HG03575 (cell line): ENCODE measurements around the gene RBKS.
"Not testable (repeated sequence)": the region's sequence is repeated elsewhere in the genome, so short reads cannot be mapped to it uniquely, and the experiment has no call there.

Source experiments
- ATAC-seq: cut with Tn5 transposase; IDR thresholded peaks from one replicate; pipeline ENCODE4 v1.9.1; 2021; ENCODE audit not compliant: unreplicated experiment, insufficient number of reproducible peaks, low FRiP score; ENCODE audit errors: extremely low read depth

Gene RBKS

GRCh38 chr2:27909901-27910300 lies 19.7 kb upstream of the RBKS start:
- ATAC-seq: no peak

GRCh38 chr2:27907547-27907946 lies 17.4 kb upstream of the RBKS start:
- no peak for ATAC-seq

- ATAC-seq: no peak
These were observed 15.9 kb upstream of the RBKS start for GRCh38 chr2:27906074-27906473.

- ATAC-seq: no peak
These were observed 14.1 kb upstream of the RBKS start for GRCh38 chr2:27904405-27904665.

GRCh38 chr2:27903649-27904404 lies 13.6 kb upstream of the RBKS start:
- ATAC-seq: no peak

- ATAC-seq: no peak
These were observed 12.8 kb upstream of the RBKS start for GRCh38 chr2:27903018-27903417.

- no peak for ATAC-seq
These were observed 11.9 kb upstream of the RBKS start for GRCh38 chr2:27902098-27902497.

- ATAC-seq: no peak
These were observed 11.0 kb upstream of the RBKS start for GRCh38 chr2:27901234-27901633.

GRCh38 chr2:27897717-27898116 lies 7.5 kb upstream of the RBKS start:
- ATAC-seq: no peak

GRCh38 chr2:27893006-27893405 lies 2.8 kb upstream of the RBKS start:
- no peak for ATAC-seq

GRCh38 chr2:27891673-27892105 lies 1.5 kb upstream of the RBKS start:
- no peak for ATAC-seq

GRCh38 chr2:27890924-27891672 lies 911 bp upstream of the RBKS start:
- no peak for ATAC-seq

GRCh38 chr2:27889774-27890145 lies 427 bp downstream of the RBKS start:
- no peak for ATAC-seq

GRCh38 chr2:27888790-27889189 lies 1.4 kb downstream of the RBKS start:
- ATAC-seq: no peak

- no peak for ATAC-seq
These were observed 2.4 kb downstream of the RBKS start for GRCh38 chr2:27887830-27888229.

- ATAC-seq: no peak
These were observed 3.1 kb downstream of the RBKS start for GRCh38 chr2:27887111-27887510.

GRCh38 chr2:27886322-27886721 lies 3.9 kb downstream of the RBKS start:
- ATAC-seq: no peak

GRCh38 chr2:27885661-27886060 lies 4.5 kb downstream of the RBKS start:
- ATAC-seq: no peak

GRCh38 chr2:27885234-27885633 lies 5.0 kb downstream of the RBKS start:
- no peak for ATAC-seq

- no peak for ATAC-seq
These were observed 5.6 kb downstream of the RBKS start for GRCh38 chr2:27884601-27885000.

- ATAC-seq: not testable (repeated sequence)
These were observed 7.6 kb downstream of the RBKS start for GRCh38 chr2:27882584-27882922.
